ENCODE measurements around the gene PRSS50.

PRSS50 gene

GRCh38 chr3:46671541-46672348 is 45.9 kb downstream of the PRSS50 start:
- no peak for DNase-seq

- DNase-seq: no peak
Measured at GRCh38 chr3:46670891-46671427, 46.7 kb downstream of the PRSS50 start.

- no peak for DNase-seq
Measured at GRCh38 chr3:46670000-46670890, 47.4 kb downstream of the PRSS50 start.

GRCh38 chr3:46669191-46669999 is 48.3 kb downstream of the PRSS50 start:
- no peak for DNase-seq

- no peak for DNase-seq
Measured at GRCh38 chr3:46668591-46668990, 49.1 kb downstream of the PRSS50 start.

GRCh38 chr3:46668116-46668515 is 49.6 kb downstream of the PRSS50 start:
- DNase-seq: no peak

- DNase-seq: no peak
Measured at GRCh38 chr3:46667657-46668056, 50.0 kb downstream of the PRSS50 start.

- no peak for DNase-seq
Measured at GRCh38 chr3:46667061-46667621, 50.5 kb downstream of the PRSS50 start.

- DNase-seq: no peak
Measured at GRCh38 chr3:46666453-46666845, 51.2 kb downstream of the PRSS50 start.

GRCh38 chr3:46665763-46666452 is 51.8 kb downstream of the PRSS50 start:
- no peak for DNase-seq

GRCh38 chr3:46664971-46665762 is 52.5 kb downstream of the PRSS50 start:
- DNase-seq: peak in 1 of 51 donors; percentile 29

GRCh38 chr3:46664188-46664970 is 53.3 kb downstream of the PRSS50 start:
- no peak for DNase-seq

- DNase-seq: no peak
Measured at GRCh38 chr3:46663591-46664135, 54.0 kb downstream of the PRSS50 start.

GRCh38 chr3:46662771-46663551 is 54.7 kb downstream of the PRSS50 start:
- peak in 12 of 51 donors; percentile 10 to 79 (median 26) for DNase-seq

All from hypothalamus (tissue), 51 donors.